ENCODE measurements around the gene AGMO.

AGMO gene

GRCh38 chr7:15178065-15178464, 383.8 kb downstream of the AGMO start:
- no peak overlapping the region for H3K4me3 ChIP-seq
- no peak overlapping the region for H3K27ac ChIP-seq
- H3K36me3 ChIP-seq = no peaks in the 10 kb centered on the region
- H3K9me3 ChIP-seq (replicated peaks in 1 of 11) = no peaks in the 10 kb centered on the region
- 0 out of 20 replicates have a peak, but pooled peaks cover 0 to 4% (median 0%) of the 10 kb centered on the region in 10 experiments for H3K4me1 ChIP-seq
- H3K9ac ChIP-seq = no peak overlapping the region
- H4K20me1 ChIP-seq = no peaks in the 10 kb centered on the region
- TF ChIP-seq Cebpa-rat (IDR thresholded peaks at IDR 0.05) = no peak
- no peak overlapping the region for H3K4me2 ChIP-seq
- no peaks in the 10 kb centered on the region for H3K27me3 ChIP-seq

GRCh38 chr7:15176089-15176488, 385.7 kb downstream of the AGMO start:
- H3K4me3 ChIP-seq = no peak overlapping the region
- no peak overlapping the region for H3K4me2 ChIP-seq
- 0 out of 20 replicates have a peak, but pooled peaks cover 0 to 4% (median 0%) of the 10 kb centered on the region in 10 experiments for H3K4me1 ChIP-seq
- H3K27me3 ChIP-seq = no peaks in the 10 kb centered on the region
- no peak overlapping the region for H3K27ac ChIP-seq
- no peak overlapping the region for H3K9ac ChIP-seq
- no peaks in the 10 kb centered on the region for H3K9me3 ChIP-seq (replicated peaks in 1 of 11)
- TF ChIP-seq Cebpa-rat (IDR thresholded peaks at IDR 0.05) = no peak
- H3K36me3 ChIP-seq = no peaks in the 10 kb centered on the region
- no peaks in the 10 kb centered on the region for H4K20me1 ChIP-seq

GRCh38 chr7:15175152-15175551, 386.7 kb downstream of the AGMO start:
- 0 out of 20 replicates have a peak, but pooled peaks cover 0 to 4% (median 0%) of the 10 kb centered on the region in 10 experiments for H3K4me1 ChIP-seq
- H3K27me3 ChIP-seq = no peaks in the 10 kb centered on the region
- no peaks in the 10 kb centered on the region for H3K9me3 ChIP-seq (replicated peaks in 1 of 11)
- H3K4me3 ChIP-seq = no peak overlapping the region
- TF ChIP-seq Cebpa-rat (IDR thresholded peaks at IDR 0.05) = no peak
- no peak overlapping the region for H3K4me2 ChIP-seq
- no peaks in the 10 kb centered on the region for H4K20me1 ChIP-seq
- H3K36me3 ChIP-seq = no peaks in the 10 kb centered on the region
- H3K9ac ChIP-seq = no peak overlapping the region
- no peak overlapping the region for H3K27ac ChIP-seq

- Histone ChIP-seq H4K20me1 (no peaks in the 10 kb centered on the region), H3K9ac (no peak overlapping the region), H3K27me3 (no peaks in the 10 kb centered on the region), H3K36me3 (no peaks in the 10 kb centered on the region), H3K27ac (no peak overlapping the region), H3K4me2 (no peak overlapping the region), H3K9me3 (replicated peaks in 1 of 11) (no peaks in the 10 kb centered on the region), H3K4me3 (no peak overlapping the region), H3K4me1 (0 out of 20 replicates have a peak, but pooled peaks cover 0 to 4% (median 0%) of the 10 kb centered on the region in 10 experiments)
- TF ChIP-seq Cebpa-rat (IDR thresholded peaks at IDR 0.05) = no peak
Measured at GRCh38 chr7:15174485-15174884, 387.3 kb downstream of the AGMO start.

GRCh38 chr7:15168489-15168888, 393.3 kb downstream of the AGMO start:
- TF ChIP-seq Cebpa-rat (IDR thresholded peaks at IDR 0.05) = no peak

GRCh38 chr7:15167912-15168311, 393.9 kb downstream of the AGMO start:
- no peak overlapping the region for H3K4me3 ChIP-seq
- H3K36me3 ChIP-seq = no peaks in the 10 kb centered on the region
- H3K27ac ChIP-seq = no peak overlapping the region
- no peaks in the 10 kb centered on the region for H3K9me3 ChIP-seq (replicated peaks in 1 of 11)
- no peaks in the 10 kb centered on the region for H4K20me1 ChIP-seq
- no peaks in the 10 kb centered on the region for H3K27me3 ChIP-seq
- H3K9ac ChIP-seq = no peak overlapping the region
- no peaks in the 10 kb centered on the region for H3K4me1 ChIP-seq
- no peak for TF ChIP-seq Cebpa-rat (IDR thresholded peaks at IDR 0.05)
- H3K4me2 ChIP-seq = no peak overlapping the region

More at GRCh38 chr7:15168489-15168888, 393.3 kb downstream of the AGMO start:
- Histone ChIP-seq H3K36me3 (no peaks in the 10 kb centered on the region), H4K20me1 (no peaks in the 10 kb centered on the region), H3K27me3 (no peaks in the 10 kb centered on the region), H3K9ac (no peak overlapping the region), H3K4me2 (no peak overlapping the region), H3K27ac (no peak overlapping the region), H3K4me1 (no peaks in the 10 kb centered on the region), H3K9me3 (replicated peaks in 1 of 11) (no peaks in the 10 kb centered on the region), H3K4me3 (no peak overlapping the region)

GRCh38 chr7:15166620-15167019, 395.2 kb downstream of the AGMO start:
- no peak overlapping the region for H3K9ac ChIP-seq
- no peaks in the 10 kb centered on the region for H4K20me1 ChIP-seq
- no peak for TF ChIP-seq Cebpa-rat (IDR thresholded peaks at IDR 0.05)
- H3K27me3 ChIP-seq = no peaks in the 10 kb centered on the region
- H3K9me3 ChIP-seq (replicated peaks in 1 of 11) = no peaks in the 10 kb centered on the region
- H3K4me1 ChIP-seq = no peaks in the 10 kb centered on the region
- H3K4me3 ChIP-seq = no peak overlapping the region
- H3K4me2 ChIP-seq = no peak overlapping the region
- H3K36me3 ChIP-seq = no peaks in the 10 kb centered on the region
- H3K27ac ChIP-seq = no peak overlapping the region

GRCh38 chr7:15159261-15159660, 402.6 kb downstream of the AGMO start:
- no peak for TF ChIP-seq Cebpa-rat (IDR thresholded peaks at IDR 0.05)
- Histone ChIP-seq H3K9me3 (replicated peaks in 1 of 11) (no peaks in the 10 kb centered on the region), H3K4me3 (no peak overlapping the region), H3K36me3 (no peaks in the 10 kb centered on the region), H4K20me1 (no peaks in the 10 kb centered on the region), H3K9ac (no peak overlapping the region), H3K27me3 (no peaks in the 10 kb centered on the region), H3K4me2 (no peak overlapping the region), H3K27ac (no peak overlapping the region), H3K4me1 (peaks cover 0 to 6% (median 0%) of the 10 kb centered on the region in 10 experiments; a peak in 4 of 20 replicates)

- Histone ChIP-seq H4K20me1 (no peaks in the 10 kb centered on the region), H3K9ac (no peak overlapping the region), H3K4me3 (no peak overlapping the region), H3K27me3 (no peaks in the 10 kb centered on the region), H3K36me3 (no peaks in the 10 kb centered on the region), H3K4me2 (0 out of 22 replicates have a peak overlapping the region, but pooled peaks of 1 of the 11 experiments have one; percentile 27), H3K27ac (no peak overlapping the region), H3K4me1 (peaks cover 0 to 6% (median 0%) of the 10 kb centered on the region in 10 experiments; a peak in 4 of 20 replicates), H3K9me3 (replicated peaks in 1 of 11) (no peaks in the 10 kb centered on the region)
- TF ChIP-seq Cebpa-rat (IDR thresholded peaks at IDR 0.05) = no peak
Measured at GRCh38 chr7:15158141-15158810, 403.5 kb downstream of the AGMO start.
